Measurements from ENCODE around the gene GALR1.

- TF ChIP-seq EP300 (IDR thresholded peaks at IDR 0.05; ENCODE audit: borderline replicate concordance): no peak
- no peak for TF ChIP-seq YY1 (IDR thresholded peaks at IDR 0.05; ENCODE audit: low read depth)
- TF ChIP-seq RAD21 (IDR thresholded peaks at IDR 0.05; ENCODE audit: low read depth): no peak
- TF ChIP-seq MAX (IDR thresholded peaks at IDR 0.05): no peak
- TF ChIP-seq CREB1 (IDR thresholded peaks at IDR 0.05; ENCODE audit: low read depth): no peak
- no peak for TF ChIP-seq ZBTB7A (IDR thresholded peaks at IDR 0.05; ENCODE audit: low read depth)
- TF ChIP-seq FOXM1 (IDR thresholded peaks at IDR 0.05; ENCODE audit: borderline replicate concordance, low read depth): no peak
- TF ChIP-seq REST (IDR thresholded peaks at IDR 0.05; ENCODE audit: low read depth): no peak
- no peak for TF ChIP-seq USF1 (IDR thresholded peaks at IDR 0.05)
- no peak for TF ChIP-seq TAF1 (IDR thresholded peaks at IDR 0.05; ENCODE audit: low read depth)
- no peak for TF ChIP-seq CEBPB (IDR thresholded peaks at IDR 0.05)
- TF ChIP-seq TCF12 (IDR thresholded peaks at IDR 0.05; ENCODE audit: low read depth): no peak
Measured at GRCh38 chr18:77298172-77298571, 48.5 kb downstream of the GALR1 start.

All from Ishikawa (cell line).